ENCODE data around the gene DIAPH2.
"Not testable (repeated sequence)": the region's sequence is repeated elsewhere in the genome, so short reads cannot be mapped to it uniquely, and the experiment has no call there.

DIAPH2 gene

DNA sequence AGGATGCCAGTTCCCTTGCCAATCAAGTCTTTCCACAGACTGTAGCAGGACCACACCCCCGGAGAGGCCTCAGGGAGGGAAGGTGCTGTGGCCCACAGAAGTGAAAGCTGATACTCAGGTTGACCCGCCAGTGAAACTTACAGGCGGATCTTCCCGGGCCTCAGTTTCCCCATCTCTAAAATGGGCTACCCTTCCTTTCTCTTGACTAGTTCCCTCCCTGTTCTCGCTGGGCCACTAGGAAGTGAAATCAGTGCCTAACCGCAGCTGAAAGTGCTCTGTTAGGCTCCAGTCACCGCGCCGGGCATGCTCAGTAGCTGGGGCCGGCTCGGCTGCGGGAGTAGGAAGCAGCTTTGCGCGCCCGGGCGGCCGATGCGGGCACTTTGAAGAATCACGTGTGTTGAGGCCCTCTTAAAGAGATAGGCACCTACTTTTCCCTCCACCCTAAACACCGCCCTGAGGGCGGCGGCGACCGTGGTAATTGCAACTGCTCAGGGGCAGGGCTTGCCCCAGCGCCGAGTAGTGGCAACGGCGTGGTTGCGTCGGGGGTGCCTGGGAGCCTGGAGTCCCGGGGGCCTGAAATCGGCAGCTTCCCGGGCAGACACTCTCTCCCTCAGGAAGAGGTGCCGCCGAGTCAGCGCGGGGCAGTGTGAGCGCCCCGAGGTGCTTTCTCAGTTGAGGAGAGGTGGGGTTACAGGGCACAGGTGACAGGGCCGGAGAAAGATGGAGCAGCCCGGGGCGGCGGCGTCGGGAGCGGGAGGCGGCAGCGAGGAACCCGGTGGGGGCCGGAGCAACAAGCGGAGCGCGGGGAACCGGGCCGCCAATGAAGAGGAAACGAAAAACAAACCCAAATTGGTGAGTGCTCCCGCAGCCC lies at the start of gene DIAPH2:
Gene DIAPH2, plus strand, starts transcription at position 504 of the 871 bp plus-strand sequence.
- peak; percentile 74 to 76 for DNase-seq

DNA sequence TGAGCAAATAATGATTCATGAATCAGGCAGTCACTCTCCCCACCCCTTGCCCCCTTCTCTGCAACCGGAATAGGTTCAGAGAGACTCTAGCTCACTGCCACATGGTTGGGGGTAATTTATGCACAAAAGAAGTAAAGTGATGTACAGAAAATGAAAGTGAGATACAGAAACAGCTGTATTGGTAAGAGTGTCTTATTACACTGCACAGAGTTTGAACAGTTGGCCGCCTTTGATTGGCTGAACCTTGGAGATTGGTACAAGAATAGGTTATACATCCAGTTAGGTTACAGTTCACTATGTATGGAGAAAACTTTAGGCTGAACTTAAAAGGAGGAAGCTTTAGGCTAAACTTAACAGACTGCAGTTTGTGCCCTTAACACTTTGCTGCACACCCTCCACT lies 34.6 kb upstream of the DIAPH2 start:
- DNase-seq: no peak

DNA sequence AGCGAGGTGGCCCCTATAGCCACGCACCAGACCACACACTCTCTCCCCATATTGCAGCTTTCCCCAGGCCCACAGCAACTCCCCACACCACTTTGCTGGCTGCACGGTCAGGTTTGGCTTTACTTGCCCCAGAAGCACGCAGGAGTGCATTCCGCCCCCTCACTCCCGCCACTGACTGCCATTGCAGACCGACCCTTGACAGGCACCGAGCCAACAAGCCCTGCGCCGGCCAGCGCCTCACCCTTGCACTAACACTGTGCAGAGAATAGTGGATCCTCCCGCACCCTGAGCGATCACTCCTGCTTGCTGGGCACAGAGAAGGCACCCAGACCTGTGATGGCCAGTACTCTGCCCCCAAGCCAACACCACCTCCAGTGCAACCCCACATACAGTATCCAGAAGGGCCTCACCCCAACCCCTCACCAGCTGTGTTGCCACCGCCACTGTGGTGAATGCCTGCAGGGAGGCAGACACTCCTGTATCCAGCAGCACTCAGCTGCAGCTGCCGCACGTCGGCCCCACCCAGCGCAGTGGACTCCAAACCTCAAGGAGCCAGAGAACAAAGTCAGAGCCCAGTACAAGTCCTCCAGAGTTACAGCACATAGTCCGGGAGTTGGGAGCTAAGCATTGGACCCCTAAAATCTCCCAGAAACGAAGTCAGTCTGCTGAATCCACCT lies 28.6 kb upstream of the DIAPH2 start:
- DNase-seq: no peak

GRCh38 chrX:96682516-96682915 lies 2.1 kb upstream of the DIAPH2 start:
- no peak for DNase-seq

- no peak for DNase-seq
These were observed 674 bp upstream of the DIAPH2 start for GRCh38 chrX:96683997-96684338.

DNA sequence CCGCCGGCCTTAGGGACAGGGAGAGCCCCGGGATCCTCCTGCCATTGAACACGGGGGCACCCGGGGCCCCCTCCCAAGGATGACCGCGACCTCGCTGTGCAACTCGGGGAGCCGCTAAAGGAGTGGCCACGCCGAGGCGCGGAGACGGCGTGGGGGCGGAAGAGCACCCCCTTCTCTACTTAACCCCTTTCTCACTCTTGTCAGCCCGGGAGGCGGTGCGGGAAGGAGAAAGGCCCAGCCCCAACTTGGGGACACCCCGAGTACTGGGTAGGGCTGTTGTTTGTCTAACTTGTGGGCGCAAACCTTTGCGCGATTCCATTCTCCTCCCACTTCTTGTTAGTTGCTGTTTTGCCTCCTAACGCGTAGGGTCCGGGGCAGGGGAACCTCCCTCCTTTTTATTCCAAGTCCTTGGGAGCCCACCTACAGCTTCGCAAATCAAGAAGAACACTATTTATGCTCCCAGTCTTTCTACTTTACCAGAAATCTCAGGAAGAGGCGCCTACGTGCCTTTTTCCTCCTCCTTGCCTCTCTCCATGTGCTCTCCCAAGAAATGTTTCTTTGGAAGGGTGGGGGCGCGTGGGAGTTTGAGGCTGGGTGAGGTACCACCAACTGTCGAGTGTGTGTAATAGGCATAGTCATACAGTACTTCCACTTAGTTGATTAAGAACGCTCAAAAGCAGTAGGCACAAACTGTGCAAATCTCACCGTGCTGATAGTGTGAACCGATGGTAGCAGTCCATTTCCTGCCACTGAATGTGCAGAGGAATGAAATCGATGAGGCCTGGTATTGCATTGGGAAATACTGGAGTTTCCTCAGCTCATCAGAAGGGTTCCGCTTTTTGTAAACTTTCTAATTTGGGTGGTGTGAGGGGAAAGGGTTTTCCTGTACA lies 813 bp downstream of the DIAPH2 start:
- peak; percentile 83 to 89 for DNase-seq

GRCh38 chrX:96687776-96688175 lies 3.1 kb downstream of the DIAPH2 start:
- DNase-seq: no peak

- no peak for DNase-seq
These were observed 4.1 kb downstream of the DIAPH2 start for GRCh38 chrX:96688789-96689188.

- DNase-seq: no peak
These were observed 5.3 kb downstream of the DIAPH2 start for GRCh38 chrX:96689991-96690390.

- peak in 1 of 2 donors; percentile 33 for DNase-seq
These were observed 7.8 kb downstream of the DIAPH2 start for GRCh38 chrX:96692454-96692853.

DNA sequence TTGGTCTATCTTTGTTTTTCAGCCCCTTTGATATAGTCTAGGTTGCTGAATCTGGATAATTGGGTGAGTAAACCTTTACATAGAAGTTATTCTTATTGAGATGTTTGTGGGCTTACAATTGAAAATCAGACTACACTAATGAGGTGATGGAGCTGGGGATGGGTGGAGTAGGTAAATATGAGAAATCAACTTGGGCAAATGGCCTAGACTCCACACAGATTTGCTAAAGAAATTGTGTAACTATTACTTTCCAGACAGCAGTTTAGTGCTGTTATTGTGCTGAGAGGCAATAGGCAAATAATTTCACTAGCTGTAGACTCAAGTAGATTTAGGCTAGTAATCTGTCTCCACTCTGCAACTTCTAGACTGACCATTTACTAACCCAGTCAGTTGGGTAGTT lies 8.2 kb downstream of the DIAPH2 start:
- DNase-seq: no peak

DNA sequence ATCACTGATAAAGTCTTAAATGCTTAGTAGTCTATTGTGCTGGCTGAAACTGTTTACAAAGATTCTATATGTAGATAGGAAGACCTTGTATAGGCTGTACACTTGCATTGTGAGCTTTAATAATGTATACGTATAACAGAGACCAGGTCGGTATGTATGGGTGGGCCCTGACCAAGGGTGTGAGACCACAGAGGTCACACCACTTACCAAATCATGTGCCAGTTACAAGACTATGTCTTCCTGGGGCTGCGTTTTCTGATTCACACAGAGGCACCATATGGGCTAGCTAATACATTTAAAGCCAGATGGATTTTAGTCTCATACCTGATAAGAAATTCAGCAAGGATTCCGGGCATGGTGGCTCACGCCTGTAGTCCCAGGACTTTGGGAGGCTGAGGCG lies 8.8 kb downstream of the DIAPH2 start:
- no peak for DNase-seq

- DNase-seq: no peak
These were observed 11.8 kb downstream of the DIAPH2 start for GRCh38 chrX:96696462-96696861.

DNA sequence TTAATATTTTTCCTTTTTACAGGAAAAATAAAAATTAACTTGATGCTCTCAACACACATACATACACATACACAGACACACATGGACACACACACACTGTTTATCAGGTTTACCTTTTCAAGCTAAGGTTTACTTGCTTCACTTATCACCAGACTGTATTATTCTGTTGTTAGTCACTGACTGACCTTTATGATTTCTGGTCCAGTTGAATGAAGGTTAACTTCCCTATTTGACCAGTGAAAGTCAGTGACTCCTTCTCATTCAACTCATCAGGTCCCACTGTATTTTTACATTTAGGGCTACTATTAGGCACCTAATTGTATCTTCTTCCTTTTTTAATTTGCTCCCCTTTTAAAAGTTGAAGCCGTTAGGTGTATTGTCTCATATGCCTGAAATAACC lies 16.0 kb downstream of the DIAPH2 start:
- no peak for DNase-seq

- DNase-seq: no peak
These were observed 18.7 kb downstream of the DIAPH2 start for GRCh38 chrX:96703379-96703778.

GRCh38 chrX:96703816-96704215 lies 19.2 kb downstream of the DIAPH2 start:
- no peak for DNase-seq

- DNase-seq: no peak
These were observed 20.0 kb downstream of the DIAPH2 start for GRCh38 chrX:96704629-96705028.

GRCh38 chrX:96705905-96706304 lies 21.3 kb downstream of the DIAPH2 start:
- no peak for DNase-seq

DNA sequence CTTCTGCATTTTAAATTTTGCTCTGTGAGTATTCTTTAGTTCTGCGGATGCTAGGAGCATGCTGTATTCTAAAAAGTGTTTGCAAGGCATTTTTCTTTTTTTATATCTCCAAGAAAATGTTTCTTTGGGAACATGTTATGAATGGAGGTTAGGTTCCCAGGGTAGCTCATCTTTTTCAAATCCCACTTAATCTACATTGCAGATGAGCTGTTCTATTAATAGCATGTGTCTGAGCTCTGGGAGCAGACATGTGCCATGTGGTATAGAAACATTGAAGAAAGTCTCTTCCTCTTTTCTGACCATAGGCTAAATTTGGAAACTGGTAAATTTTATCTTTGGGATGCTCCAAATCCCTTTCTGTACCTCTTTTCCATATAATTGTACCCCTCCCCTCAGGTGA lies 23.2 kb downstream of the DIAPH2 start:
- no peak for DNase-seq

GRCh38 chrX:96710031-96710430 lies 25.4 kb downstream of the DIAPH2 start:
- DNase-seq: no peak

GRCh38 chrX:96713303-96713702 lies 28.7 kb downstream of the DIAPH2 start:
- no peak for DNase-seq

- not testable (repeated sequence) for DNase-seq
These were observed 29.8 kb downstream of the DIAPH2 start for GRCh38 chrX:96714393-96714792.

GRCh38 chrX:96715481-96715880 lies 30.8 kb downstream of the DIAPH2 start:
- peak; percentile 18 to 55 for DNase-seq
